HG03108 (cell line): ENCODE data around the gene B3GALNT1.

Source experiments
- ATAC-seq: cut with Tn5 transposase; IDR thresholded peaks from one replicate; pipeline ENCODE4 v1.9.1; 2021; ENCODE audit warnings: moderate library complexity; ENCODE audit not compliant: unreplicated experiment

B3GALNT1 gene

DNA sequence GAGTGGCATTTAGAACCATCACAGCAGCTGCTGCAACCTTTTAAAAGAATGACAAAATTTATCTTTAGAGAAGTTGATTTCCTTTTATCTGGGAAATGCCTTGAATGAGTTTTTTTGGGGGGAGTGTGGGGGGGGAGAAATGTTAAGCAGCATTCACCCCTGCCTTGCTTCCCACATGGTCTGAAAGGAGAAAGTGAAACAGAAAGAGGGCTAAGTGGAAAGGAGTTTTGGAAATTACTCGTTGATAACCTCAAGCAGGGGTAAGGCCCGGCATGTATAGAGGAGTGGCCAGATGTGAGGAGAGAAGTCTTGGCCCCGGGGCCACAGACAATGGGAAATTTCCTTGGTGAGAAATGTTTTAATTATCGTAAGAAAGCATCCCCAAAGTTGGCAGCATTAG is 23.5 kb downstream of the B3GALNT1 start:
- ATAC-seq, result peak; percentile 96

DNA sequence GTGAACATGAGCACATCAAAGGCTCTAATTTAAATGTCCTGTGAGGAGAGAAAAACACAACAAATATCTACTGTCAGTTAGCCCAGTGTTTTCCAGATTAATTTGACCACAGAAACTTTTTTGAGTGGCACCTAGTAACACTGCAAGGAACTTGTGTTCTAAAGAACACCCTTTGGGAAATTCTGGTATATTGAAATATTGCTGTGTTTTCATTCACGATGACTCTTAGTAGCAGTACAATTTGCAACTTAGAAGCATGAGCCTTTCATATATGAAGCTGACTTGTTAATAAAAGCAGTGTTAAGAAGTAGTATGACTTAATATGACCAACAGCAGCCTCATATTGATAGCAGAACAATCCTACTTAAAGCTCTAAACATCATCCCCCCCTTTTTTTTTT is 32.0 kb downstream of the B3GALNT1 start:
- ATAC-seq, result no peak

DNA sequence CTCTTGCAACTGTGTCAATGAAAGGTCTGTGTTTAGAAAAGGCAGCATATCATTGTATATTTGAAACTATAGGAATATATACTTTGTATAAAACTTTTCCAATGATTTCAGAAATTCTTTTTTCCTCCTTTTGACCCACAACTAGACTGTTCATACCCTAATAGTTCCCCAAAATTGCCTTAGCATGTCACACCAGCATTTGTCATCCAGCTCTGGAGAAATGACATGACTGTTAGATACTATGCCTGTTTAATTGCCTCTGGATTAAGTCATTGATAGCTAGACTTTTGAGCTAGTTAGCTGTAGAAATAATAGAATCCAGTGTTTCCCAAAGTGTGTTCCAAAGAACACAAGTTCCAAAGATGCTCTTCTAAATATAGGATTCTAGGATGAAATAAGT is 32.4 kb downstream of the B3GALNT1 start:
- ATAC-seq, result no peak

DNA sequence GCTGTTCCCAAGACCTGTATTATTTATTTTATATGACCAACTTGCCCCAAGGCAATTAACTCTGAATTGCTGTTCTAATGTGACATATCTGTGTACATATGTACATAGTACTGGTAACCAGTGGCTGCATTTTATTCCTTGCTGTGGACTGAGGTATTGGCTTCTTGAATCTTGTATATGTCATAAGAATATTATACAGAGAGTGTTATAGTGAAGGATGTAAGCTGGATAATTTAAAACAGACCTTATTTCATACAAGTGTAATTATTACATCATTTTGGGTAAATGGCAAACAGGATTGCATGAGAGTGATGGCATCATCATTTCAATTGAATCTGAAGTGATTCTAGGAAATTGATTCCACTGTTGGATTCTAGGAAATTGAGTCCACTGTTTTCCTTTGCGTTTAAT is 32.9 kb downstream of the B3GALNT1 start:
- no peak for ATAC-seq

DNA sequence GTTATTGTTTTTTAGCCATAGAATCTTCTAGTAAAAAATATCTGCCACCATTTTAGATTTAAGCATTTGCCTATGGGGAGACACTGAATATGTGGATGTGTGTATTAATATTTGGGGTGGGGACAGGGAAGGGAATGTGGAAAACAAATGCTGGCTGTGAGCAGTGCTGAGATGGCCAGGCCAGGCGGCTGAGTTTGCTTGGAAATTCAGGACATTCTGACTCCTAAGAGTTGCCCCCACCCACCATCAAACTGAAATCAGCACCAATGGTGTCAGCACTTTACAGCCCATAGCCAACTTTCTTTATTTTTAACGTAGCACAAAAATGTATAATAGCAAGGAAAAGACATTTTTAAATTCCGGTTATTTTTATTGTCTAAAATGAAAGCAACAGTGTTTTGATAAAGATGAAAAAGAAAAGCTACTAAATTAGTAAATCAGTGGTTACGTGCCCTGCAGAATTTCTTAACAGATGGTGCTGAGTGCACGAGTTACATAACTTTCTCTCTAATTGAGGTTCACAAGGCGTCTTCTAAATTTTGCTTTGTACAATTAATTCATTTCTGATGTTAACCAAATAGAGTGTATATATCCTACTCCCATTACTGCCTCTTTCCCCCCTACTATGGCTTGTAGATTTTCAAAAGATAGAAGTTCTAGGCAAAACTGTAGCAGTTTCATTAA is 34.0 kb downstream of the B3GALNT1 start:
- no peak for ATAC-seq

DNA sequence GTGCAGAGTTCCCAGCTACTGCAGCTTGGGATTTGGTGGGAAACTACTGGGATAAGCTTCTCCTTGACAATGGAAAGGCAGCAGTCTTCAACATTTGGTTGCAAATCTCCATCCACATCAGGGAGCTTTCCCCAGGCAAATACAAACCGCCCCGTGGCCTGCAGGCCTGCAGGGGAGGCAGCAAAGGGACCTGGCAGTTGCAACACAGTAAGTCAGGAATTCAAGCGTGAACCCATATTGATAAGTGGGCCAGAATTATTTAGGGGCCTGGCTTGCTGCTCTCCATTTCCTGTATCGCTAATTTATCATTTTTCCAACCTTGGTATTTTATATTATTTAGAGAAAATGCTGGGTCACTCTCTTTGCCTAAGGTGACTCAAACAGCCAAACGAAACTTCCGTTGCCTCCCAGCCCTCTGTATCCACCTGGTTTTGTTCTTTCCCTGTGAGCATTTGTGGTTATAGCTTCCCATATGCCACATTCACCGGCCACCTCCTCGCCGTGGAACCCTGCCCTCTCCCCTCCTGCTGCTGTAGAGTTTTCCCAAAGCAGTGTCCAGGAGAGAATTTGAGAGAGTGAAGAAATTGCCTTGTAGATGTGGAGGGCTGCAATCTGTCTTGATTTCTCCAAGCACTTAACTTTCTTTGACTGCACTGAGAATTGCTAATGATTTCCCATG is 34.8 kb downstream of the B3GALNT1 start:
- ATAC-seq, result no peak

DNA sequence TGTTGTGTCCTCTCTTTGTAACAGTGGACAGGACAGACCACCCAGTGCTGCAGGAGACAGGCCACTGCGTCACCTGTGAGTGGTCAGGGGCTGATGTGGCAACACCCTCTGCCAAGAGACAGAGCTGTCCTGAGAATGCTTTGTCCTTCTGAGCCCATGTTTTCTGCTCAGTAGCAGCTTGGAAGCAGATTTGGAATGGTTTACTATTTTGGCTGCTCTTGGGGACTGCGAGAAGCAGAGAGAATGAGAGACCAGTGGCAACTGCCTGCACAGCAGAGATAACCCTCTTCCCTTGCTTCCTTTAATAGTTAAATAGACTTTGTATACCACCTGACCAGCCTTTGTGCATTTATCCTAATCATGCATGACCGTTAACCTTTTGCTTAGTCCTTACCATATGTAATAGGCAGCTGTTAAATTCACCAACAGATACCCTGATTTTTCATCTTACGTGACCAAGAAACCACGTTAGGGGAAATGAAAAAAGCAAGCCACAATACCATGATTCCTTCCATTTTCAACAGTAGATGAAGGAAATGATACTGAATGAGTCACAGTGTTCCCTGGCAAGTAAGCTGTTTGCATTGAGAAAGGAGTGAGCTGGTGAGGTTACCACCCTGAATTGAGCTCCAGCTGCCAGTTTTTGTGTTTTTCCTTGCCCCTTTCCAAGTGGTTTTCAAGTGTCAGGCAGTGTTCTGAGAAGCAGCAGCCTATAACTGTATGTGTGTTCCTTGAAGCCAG is 35.5 kb downstream of the B3GALNT1 start:
- peak; percentile 97 for ATAC-seq

DNA sequence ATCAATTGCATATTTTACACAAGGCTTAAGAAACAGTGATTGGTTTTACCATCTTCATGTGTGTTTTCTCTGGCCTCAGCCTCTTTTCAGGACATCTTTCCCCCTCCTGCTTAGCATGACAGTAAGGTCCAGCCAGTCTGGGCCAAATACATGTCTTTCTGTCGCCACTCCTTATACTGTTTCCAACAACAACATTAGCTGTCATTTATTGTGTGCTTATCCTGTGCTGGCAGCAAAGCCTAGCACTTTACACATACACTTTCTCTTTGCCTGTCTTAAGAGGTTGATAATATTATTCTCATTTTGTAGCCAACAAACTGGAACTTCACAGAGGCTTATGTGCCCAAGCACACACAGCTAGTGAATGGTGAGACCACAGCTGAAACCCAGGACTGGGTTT is 37.8 kb downstream of the B3GALNT1 start:
- no peak for ATAC-seq

DNA sequence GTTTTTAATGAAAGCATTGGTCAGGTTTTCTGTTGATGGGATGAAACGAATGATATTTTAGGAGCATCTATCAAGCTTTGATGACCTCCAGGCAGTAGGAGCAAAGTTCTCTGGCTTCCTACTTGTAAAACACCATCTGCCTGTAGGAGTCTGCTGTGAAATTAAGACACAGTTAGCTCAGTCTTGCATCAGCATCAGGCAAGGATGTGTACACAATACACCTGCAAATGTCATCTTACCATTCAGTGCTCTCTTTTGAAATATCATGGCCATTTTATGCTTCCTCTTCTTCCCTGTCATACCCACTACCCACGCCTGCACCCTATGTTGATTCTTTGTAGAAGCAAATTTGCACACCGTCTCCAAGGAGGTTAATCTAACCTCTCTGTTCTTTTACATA is 38.2 kb downstream of the B3GALNT1 start:
- no peak for ATAC-seq

DNA sequence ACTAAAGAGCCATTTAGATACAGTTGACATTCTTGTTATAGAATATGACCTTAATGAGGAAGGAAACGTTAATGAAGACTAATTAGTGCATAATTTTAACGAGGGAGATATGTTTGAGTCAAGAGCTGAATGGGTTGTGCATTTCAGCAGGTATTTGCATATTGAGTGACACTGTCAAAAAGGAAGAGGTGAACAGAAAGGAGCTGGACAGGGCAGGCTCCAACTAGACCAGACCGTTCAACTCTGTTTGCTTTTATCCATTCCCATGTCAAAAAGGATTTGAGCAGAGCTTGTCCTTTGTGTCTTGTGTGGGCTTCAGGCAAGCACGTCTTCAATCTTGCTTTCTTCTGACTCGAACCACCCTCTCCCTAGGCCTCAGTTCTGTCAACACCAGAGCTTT is 40.7 kb downstream of the B3GALNT1 start:
- no peak for ATAC-seq

DNA sequence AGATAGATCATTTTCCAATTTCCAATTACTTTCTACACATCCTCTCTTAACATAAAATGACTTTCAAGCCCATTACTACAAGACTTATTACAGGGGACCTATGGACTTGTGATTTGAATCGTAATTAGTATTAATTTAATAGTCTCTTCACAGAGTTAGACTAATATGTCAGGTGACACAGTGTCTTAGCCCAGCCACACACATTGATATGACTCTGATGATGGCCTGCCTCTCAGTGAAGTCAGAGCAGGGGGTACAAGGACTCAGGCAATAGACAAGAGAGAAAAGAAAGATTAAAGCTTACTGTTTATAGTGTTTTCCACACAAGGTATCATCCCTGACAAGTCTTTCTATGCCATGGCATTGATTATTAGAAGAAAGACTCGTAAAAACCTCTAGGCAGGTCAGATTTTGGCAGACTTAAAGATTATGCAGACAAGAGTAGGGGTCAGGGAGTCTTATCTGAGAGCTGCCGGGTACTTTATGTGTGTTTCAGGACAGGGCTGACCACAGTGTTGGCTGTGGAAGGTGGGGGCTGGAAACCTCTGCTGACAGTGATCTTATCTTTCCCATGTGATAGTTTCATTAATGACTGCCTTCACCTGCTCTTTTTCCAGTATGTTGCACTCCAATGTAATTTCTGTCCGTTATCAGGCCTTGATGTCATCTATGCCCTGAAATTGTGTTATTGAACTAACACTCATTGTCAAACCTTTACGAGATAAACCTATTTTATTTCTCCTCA is 50.1 kb downstream of the B3GALNT1 start:
- ATAC-seq, result no peak

DNA sequence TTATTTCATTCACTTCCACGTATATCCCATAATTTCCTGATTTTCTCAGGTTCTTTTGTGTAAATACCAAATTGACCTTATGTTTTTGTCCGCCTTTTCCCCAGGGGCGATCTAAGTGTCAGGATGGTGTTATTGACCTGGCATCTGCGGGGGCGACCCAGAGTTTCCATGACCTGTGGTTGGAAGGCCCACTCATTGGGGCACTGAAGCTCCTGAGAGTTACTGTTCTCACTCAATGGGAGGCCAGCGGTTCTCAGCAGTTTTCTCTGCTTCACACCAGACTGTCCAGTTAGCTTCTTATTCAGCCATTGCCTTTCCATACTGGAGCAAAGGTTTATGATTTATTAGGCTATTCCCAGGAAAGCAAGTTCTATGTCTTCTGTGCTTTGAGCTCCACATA is 53.3 kb downstream of the B3GALNT1 start:
- no peak for ATAC-seq

DNA sequence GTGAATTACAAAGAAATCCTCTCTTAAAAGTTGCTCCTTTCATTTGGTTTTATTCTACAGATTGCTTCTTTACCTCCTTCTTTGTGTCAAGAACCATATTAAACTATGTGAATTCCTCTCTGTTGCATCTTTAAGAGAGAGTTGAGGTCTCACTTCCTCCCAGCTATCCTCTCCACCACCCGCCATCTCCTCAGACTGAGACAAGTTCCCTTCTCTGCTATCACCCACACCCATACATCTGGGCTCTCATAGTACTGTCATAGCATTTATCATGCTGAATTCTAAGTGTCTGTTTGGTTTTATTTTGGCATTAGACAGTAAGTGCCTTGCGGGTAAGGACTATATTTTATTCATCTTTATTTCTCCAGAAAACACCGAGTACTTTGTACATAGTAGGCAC is 54.2 kb downstream of the B3GALNT1 start:
- no peak for ATAC-seq

DNA sequence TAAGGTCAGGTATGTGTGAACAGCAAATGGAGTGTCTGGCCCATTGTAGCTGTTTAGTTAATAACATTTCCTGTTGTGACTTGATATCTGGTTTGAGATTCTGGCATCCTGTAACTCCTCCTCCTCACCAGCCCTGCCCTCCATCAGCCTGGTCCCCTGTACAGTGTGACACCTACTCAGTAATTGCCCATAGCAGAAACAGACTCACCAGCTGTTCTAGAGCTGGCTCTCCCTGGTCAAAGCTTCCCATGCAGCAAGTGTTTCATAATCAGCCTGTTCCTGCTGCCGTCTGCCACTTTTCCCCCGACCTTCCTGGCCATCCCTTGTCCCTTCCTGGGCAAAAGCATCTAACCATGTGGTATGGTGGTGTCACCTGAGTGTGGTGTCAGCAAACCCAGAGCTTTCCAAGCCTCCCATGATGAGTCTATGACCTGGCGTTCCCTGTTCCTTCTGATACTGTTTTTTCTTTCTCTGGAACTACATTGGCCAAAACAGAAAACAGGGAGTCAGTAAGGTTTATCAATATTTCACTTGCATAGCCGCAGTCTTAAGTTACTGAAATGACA is 55.4 kb downstream of the B3GALNT1 start:
- no peak for ATAC-seq

DNA sequence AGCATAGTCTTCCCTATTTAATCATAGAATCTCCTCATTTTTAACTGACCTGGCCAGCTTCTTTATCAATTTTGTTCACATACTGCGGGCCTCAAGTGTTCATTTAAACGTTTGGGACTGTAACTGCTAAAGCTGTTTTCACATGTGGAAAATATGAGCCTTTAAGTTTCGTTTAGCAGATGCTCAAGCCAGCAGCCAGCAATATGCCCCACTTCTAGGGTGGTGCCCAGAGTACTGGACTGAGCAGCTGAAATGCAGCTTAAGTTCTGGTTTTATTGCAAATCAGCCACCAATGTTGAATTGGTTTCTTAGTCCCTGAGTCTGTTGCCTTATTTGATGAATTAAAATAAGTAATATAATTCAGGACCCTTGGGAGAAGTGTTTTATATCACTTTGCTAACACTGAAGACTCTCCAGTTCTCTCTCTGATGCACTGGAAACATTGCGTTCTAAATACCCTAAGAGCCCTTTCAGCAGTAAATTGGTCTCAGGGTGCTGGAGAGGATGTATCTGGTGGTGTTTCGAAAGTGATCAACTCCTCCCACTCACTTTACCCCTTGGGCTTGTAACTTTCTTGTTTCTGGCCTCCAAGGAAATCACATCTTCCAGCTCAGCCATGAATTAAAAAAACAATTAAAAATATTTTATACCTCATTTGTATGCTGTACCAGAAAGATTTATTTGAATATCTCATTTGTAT is 61.7 kb downstream of the B3GALNT1 start:
- ATAC-seq, result peak; percentile 87

DNA sequence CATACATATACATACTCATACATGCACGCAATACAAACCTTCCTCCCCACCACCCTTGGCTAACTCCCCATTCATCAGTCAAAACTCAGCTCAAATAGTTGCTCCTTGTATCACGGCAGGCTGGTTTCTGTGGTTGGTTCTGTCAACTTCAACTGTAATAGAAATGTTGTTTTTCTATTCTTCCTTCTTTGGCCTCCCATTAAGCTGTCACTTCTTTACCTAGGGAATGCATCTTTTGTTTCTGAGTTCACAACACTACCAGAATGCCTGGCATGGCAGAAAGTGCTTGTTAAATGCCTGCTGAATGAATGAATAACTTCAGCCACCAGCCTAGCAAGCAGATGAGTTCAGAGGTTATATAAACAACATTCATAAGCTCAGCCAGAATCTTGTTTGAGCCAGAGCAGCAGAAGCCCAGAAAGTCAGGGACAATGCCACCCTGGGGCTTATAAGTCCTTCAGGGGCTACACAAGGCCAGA is 63.1 kb downstream of the B3GALNT1 start:
- ATAC-seq, result peak; percentile 64

DNA sequence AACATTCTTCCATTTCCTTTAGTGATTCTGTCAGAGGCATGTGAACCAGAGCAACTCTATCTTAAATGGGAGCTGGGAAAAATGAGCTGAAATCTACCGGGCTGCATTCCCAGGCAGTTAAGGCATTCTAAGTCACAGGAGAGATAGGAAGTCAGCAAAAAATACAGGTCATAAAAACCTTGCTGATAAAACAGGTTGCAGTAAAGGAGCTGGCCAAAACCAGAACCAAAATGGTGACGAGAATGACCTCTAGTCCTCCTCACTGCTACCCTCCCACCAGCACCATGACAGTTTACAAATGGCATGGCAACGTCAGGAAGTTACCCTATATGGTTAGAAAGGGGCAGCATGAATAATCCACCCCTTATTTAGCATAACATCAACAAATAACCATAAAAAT is 66.4 kb downstream of the B3GALNT1 start:
- ATAC-seq, result no peak

DNA sequence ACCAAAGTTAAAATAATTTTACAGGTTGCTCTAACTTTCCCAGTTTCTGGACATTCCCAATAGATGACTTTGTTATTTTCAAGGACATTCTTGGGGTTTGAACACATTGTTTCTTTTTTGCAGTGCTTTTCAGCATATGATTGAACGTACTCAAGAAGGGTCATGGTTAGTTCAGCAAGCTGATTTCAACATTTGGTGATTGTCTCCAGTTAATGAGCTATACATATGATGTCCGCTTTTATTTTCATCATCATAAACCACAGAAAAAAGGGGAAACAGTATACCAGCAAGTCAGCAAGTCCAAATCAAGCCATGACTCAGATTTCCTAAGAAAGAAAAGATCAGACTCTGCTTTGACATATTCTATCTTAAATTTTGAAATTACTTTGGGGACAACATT is 69.4 kb downstream of the B3GALNT1 start:
- ATAC-seq, result no peak

DNA sequence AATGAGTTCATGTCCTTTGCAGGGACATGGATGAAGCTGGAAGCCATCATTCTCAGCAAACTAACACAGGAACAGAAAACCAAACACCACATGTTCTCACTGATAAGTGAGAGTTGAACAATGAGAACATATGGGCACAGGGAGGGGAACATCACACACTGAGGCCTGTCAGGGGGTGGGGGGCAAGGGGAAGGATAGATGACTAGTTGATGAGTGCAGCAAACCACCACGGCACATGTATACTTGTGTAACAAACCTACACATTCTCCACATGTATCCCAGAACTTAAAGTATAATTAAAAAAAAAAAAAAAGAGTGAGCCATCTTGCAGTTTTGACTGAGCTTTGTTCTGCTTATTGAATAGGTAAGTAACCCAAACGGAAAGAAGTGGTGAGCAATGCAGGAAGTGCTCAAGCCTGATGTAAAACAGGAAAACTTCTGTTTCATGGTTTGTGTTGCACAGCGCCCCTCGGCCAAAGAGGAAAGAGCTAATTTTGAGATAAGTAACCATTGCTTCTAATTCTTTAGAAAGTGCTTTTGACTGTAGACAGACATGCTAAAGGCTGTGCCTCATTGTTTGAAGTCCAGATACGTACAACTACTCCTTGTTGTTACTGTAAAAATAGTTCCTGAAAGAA is 70.1 kb downstream of the B3GALNT1 start:
- peak; percentile 87 for ATAC-seq
